Activated CD4-positive, CD25-positive, alpha-beta regulatory T cell treated with anti-CD3 and anti-CD28 coated beads, Interleukin-2, amount 50 U/mL, for 24 hours (primary cell): ENCODE data around the gene NIBAN1.
"Not testable (repeated sequence)": the region's sequence is repeated elsewhere in the genome, so short reads cannot be mapped to it uniquely, and the experiment has no call there.

Experiments used
- ATAC-seq, 2 donors: fragments of 150-1000 bp; cut with Tn5 transposase; one replicate each; pipeline ENCODE4 v1.10.0; 2021; ENCODE audit warnings: mild to moderate bottlenecking in 1 of 2, moderate library complexity in 1 of 2

NIBAN1 gene

DNA sequence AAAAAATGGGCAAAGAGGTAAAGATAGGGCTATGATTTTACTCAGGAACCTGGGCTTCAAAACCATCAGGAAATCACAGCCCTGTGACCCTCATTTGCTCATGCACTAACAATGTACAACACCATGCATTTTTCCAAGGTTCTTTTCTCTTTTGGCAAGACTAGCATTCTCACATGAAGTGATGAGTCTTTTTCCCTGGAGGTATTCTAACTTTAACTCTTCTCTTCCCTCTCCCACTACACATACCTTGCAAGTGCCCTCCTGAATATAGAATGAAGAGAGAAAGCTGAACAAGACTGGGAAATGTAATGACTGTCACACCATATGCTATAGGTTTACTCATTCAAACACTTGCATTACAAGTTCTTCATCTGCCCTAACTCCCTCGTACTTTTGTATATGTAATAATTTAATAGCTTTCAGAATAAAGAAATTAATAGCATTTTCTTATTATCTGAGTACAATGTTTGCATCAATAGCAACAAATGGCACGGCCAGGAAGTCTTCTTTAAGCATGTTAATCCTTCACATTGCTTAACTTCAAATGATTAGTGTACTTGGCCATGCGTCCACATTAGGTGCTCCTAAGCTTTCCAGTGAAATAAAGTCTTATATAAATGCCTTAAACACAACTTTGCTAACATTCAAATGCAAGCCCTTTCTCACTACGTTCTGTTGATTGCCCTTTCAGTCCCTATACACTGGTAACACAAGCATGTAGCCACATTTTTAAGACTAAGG is 1.8 kb downstream of the NIBAN1 start:
- ATAC-seq: peak in 1 of 2 donors; percentile 28

DNA sequence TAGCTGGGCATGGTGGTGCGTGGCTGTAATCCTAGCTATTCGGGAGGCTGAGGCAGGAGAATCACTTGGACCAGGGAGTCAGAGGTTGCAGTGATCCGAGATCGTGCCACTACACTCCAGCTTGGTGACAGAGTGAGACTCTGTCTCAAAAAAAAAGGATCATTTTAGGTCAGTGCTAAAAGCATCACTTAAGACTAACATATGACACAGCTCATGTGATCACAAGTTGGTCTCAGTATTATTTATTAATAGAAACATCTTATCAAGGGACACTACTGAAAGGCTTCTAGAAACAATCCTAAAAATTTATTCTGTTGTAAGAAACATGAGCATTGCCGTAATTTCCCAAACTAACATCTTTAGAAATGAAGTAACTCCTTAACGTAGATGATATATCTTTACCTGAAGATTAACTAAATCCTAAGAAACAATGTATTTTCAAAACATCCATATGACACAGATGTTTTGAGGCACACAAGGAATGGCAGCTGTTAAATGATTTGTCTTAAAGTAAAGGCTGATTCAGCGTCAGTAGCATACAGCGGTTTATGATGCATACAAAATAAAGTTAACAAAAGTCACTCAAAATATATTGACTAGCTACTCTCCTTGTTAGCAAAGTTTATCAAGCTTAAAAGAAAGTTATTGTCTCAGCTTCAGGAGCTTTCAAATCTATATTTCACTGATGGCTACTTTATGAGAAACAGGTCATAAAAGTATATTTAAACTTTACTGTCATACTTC is 2.6 kb downstream of the NIBAN1 start:
- ATAC-seq: no peak

DNA sequence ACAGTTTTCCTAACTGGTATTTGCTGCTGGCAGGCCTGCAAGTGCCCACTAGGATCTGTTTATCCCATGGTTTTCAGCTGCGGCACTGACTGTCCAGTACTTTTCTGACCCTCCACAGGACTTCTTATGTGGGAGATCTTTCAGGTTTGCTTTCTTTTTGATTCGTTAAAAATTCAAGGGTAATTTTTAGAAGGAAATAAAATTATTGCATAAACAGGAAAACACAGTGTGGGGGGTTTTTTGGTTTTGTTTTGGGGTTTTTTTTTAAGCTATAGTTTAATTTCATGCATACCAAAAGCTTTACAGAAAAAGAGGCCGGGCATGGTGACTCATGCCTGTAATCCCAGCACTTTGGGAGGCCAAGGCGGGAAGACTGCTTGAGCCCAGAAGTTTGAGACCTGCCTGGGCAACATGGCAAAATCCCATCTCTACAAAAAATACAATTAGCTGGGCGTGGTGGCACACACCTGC is 3.6 kb downstream of the NIBAN1 start:
- ATAC-seq: no peak

DNA sequence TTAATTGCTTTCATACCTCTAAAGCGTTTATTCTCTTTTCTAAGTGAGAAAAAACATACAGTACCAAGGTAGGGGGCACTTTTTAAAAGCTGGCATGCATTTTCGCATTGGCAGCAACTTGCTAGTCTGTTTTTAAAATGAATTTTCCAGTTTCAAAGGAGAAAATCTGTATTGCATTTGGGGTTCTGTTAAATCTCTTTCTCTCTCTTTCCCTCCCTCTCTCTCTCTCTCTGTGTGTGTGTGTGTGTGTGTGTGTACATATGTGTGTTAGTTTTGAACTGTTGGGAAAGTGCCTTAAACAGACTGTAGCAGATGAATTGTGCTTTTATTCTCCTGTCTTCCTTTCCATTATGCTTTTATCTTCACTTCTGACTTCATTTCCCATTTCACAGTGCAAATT is 7.3 kb downstream of the NIBAN1 start:
- no peak for ATAC-seq

DNA sequence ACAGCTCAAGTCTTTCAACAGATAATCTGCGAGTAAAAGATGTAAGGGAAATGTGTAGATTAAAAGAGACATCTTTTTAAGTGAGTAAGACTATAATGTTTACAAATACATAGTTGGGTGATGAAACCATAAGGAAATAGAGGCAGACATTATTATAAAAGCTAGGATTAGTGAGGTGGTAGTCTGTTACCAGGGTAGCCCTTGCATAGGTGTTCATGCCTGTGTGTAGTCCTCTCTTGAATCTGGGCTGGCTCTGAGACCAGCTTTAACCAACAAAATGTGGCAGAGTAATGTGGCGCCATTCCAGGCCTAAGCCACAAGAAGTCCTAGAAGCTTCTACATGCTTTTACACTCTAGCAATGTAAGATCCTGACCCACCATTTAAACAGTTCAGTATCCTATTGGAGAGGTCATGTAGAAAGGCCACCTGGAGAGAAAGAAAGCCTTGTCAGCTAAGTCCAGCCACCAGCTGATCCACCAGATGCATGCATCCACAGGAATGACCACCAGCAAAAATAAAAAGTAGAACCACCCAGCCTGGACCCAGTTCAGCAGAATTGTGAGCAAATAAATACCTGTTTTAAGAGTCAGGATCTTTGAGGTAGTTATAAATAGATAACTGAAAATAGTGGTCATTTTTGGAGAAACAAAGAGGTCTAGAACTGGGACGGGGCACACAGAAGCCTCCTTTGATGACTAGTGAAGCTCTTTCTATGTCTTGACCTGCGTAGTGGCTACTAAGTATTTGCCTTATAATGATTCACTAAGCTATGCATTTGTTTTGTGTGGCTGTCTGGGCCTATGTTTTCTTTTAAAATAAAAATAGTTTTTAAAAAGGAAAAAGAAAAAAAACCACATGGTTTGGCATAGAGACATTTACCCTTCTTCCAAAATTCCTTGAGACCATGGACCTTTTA is 8.1 kb downstream of the NIBAN1 start:
- no peak for ATAC-seq

DNA sequence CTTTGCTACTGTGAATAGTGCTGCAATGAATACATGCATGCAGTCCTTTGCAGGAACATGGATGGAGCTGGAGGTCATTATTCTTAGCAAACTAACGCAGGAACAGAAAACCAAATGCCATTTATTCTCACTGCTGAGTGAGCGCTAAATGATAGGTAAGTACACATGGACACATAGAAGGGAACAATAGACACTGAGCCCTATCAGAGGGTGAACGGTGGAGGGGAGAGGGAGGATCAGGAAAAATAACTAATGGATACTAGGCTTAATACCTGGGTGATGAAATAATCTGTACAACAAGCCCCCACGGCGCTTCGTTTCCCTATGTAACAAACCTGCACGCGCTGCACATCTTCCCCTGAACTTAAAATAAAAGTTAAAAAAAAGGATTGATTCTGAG is 8.9 kb downstream of the NIBAN1 start:
- ATAC-seq: no peak

DNA sequence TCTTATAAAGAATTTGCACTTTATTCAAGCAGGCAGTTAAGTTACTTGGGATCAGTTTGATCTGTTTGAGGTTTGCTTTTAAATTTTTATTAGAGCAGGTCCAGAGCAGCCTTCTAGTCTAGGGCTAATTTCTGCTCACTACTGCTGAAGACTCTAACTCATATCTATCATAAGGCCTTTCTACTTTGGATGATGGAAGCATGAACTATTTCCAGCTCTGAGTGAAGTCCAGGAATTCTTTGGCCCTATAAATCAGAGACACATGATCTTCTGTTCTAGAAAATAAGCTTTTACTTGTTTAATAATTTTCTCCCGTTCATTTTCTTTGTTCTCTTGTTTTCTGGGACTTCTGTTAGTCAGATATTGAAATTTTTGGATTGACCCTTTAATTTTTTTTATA is 14.7 kb downstream of the NIBAN1 start:
- no peak for ATAC-seq

DNA sequence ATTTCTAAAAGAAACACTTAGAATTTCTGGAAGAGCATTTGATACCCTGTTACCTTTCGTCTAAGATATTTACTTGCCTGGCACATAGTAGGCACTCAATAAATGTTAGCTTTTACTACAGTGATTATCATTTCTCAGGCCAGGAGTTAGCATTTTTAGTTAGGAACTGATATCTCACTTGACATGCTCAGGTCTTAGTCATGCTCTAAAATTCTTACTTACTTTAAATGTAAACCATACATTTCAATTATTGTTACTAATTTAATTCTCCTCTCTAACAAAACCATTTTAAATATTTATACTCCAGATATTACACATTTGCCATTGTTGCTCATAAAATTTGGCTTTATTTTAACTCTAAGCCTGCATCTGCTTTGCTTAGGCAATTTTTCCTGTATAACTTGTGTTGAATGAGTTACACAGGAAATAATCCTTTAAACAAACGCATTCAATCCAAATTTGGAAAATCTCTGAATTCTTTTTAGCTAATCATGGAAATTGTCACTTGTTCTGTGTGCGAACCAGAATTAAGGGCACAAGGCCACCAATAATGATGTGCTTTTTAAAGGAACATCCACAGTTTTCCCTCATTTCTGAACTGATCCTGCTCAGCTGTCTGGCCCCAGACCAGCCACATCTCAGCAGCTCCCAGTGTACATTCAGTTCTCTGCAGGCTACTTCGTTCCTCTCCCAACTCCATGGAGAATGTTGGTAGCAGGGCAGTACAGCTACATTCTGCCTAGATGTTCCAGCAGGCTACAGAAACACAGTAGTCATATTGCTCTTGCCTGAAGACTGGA is 15.6 kb downstream of the NIBAN1 start:
- ATAC-seq: no peak

DNA sequence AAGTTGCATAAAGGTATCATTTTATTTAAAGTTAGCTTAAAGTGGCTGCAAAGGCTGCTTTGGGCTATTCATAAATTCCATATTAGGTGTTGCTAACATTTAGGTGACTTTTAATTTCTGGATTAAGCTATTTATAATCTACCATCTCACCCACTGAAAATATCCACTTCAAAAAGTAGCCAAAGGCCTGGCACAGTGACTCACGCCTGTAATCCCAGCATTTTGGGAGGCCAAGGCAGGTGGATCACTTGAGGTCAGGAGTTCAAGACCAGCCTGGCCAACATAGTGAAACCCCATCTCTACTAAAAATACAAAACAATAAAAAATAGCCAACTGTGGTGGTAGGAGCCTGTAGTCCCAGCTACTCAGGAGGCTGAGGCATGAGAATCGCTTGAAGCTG is 16.4 kb downstream of the NIBAN1 start:
- not testable (repeated sequence) for ATAC-seq

DNA sequence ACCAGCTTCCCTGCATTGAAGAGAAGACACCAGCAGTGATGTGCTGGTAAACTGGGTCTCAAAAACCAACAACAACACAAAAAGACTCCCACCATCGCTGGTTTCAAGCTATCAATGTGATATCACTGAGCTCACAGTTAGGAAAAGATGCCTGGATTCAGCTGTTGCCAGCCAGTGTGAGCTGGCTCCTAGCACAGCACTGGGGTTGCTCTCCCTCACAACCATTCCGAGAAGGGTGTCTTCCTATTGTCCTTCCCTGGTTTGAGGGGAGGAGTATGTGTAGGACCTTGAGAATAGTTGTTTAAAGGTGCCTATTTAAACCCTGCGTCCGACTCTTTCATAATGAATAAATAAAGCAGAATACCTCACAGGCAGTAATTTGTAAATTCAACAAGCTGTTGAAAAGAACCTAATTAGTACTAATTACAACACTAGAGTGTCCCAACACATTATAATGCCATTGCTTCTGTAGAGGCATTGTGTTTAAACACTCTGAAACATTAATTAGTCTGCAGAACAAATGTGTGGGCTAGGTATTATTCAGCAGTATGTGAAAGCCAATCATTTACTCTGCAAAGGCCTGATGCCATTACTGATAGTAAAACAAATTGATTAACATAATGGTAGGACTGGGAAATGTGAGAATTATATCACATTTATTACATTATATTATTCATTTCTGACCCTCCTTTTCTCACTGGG is 17.2 kb downstream of the NIBAN1 start:
- no peak for ATAC-seq

DNA sequence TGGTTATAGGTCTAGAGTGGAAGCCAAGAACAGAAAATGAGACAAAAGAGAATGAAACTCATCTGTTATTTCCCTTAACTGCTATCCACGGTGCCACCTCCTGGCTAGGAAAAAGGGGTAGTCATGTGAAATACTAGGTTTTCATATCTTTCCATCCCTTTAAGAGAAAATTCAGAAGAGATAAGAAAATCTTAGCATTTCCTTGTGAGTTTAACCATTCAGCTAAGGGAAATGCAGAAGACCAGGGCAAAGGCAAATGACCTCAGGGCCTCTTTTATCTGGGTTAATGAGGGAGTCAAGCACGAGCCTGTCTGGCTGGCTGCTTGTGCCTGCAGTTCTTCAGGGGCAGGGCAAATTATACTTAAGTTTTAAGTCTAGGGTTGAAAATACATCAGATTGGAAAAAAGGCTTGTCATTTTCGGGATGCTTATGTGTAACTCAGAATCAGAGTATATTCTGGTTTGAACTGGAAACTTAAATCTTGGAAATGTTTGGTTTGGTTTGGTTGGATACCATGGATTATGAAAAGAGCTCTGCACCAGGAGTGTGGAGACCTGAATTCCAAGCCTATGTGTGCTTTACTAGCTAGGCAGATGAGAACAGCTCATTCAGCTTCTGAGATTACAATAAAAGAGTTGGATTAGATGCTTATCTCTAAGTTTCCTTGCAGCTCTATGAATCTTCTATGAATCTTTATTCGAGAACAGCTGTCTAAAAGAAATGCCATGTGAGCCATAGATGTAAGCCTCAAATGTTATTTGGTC is 19.9 kb downstream of the NIBAN1 start:
- ATAC-seq: no peak

DNA sequence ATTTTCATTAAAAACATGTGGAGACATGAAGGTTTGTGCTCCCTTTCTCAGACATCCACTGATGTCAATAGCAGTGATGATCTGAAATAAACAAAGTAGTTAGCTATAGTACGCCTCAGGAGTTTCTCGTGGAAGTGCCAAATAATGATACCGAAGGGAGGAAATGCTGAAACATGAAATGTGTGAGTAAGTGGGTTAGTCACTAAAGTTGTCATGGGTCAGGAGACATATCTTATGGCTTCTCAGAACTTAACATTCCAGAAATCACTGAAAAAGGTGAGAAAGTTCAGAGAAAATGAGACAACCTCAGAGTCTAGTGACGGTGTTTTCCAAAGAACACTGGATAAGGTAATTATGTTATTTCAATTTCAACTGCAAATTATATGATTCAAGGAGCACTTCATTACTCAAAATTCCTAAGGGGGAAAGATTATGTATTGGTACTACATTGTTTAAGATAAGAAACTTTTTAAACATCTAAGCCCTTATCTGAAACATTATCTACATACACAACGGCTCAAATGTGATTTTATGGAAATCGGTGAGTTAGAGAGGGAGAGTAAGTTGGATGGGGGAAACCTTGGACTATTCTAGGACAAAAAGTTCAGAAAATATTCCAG is 20.6 kb downstream of the NIBAN1 start:
- ATAC-seq: peak; percentile 89

DNA sequence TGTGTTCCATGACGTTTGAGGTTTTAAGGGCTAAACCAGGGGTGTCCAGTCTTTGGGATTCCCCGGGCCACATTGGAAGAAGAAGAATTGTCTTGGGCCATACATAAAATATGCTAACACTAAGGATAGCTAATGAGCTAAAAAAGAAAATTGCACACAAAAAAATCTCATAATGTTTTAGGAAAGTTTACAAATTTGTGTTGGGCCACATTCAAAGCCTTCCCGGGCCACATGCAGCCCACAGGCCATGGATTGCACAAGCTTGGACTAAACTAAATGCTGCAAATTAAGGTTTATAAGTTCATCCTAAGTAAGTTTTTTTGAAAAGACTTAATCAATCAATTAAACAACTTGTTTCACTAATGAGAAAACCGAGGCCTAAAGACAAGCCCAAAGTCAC is 21.9 kb downstream of the NIBAN1 start:
- ATAC-seq: no peak

DNA sequence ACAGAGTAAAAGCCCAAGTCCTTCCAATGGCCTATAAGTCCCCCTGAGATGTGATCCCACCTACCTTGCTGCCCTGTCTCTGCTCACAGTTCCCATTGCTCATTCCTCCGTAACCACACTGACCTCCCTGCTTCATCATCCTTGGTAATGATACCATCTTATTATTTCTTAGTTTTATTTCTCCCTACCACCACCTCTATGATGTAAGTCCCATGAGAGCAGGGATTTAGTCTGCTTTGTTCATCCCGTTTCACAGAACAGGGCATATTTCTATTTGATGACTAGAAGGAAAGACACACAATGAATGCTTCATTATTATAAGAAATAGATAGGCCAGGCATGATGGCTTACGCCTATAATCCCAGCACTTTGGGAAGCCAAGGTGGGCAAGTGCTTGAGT is 22.5 kb downstream of the NIBAN1 start:
- no peak for ATAC-seq

DNA sequence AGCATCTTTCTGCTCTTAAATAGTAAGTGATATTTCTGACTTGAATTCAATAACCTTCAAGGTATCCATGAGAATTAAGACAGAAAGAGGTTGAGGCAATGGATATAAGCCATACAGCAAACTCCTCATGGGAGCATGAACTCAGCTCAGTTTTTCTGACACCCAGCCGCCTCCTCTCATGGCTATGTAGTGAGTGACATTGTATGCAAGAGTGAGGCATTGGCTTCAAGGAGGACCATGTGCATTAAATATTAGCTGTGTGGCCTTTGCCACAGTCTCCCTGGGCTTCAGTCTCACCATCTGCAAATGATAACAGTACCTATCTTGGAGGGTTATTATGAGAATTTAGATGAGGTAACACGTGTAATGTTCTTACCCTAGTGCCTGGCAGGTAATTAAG is 23.4 kb downstream of the NIBAN1 start:
- no peak for ATAC-seq

DNA sequence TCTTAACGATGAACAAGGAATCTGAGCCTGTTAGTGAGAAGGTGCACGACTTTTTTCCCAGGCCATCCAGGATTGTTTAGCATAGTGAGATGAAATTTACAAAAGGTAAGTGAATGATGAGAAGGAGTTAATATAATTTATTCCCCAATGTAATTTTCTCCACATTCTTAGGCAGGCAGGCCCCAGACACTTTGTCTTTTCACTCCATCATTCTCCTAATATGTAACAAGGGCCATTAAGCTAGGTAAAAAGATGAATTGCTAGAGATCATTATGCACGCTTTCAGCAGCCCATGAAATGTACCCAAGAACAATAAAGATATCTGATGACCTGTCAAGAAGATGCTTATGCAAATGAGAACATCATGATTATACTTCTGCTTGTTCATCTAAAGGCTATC is 24.1 kb downstream of the NIBAN1 start:
- no peak for ATAC-seq

DNA sequence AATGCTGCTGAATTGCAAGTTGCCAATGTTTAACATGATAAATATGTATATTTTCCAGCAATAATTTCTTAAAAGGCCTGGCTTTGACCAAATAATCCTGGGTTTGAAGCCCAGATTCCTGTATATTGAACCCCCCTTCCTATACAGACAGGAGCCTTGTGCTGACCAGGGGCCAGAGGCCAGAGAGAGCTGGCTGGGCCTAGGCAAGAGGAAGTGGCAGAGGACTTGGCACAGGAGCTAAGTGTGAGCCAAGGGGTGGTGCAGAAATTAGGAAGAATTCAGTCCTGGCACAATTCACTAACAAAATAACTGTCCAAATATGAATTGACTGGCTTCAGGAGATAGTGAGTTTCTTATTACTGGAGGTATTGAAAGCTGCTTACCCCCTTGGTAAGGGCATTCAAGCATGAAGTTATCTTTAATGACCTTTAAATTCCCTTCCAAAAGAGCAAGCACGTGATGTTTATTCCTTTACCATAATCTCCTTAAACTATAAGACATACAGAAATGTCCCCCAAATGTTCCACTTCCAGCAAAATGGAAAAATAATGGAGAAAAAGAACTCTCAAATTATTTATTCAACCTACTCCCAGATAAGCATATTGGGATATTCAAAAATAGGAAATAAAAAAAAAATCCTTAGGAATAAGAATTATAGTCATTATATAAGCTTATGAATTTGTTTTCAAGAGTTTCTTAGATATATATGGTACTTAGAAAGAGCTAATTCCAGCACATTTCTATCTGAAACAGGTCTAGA is 26.6 kb downstream of the NIBAN1 start:
- no peak for ATAC-seq

DNA sequence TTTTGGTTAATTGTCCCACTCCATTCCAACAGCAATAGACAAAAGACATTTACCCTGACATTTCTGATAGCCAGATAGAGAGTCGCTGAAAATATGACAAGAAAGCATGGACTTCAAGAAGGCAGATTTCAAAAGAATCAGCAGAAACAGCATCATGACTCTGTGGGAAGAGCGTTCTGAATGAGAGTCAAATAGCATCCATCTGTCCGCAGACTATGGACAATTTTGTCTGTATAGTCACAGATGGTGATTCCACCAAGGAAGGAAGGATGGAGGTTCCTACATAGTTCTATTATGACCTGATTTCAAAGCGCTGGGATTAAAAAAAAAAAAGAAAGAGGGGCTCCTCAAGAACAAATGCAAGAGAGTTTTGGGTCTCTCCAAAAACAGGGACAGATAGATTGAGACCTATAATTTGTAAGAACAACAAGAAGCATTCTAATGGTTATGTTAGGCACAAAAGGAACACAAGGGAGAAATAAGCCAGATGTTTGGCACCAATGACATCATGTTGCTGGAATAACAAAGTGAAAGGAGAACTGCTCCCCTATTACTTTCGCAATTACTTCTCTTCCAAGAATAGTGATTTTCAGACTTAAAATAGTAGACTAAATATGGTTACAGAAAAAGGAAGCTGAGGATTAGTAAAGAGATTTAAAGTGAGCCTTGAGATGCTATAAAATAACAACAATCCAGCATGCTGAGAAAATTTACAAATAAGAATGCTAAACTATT is 28.5 kb downstream of the NIBAN1 start:
- ATAC-seq: no peak

DNA sequence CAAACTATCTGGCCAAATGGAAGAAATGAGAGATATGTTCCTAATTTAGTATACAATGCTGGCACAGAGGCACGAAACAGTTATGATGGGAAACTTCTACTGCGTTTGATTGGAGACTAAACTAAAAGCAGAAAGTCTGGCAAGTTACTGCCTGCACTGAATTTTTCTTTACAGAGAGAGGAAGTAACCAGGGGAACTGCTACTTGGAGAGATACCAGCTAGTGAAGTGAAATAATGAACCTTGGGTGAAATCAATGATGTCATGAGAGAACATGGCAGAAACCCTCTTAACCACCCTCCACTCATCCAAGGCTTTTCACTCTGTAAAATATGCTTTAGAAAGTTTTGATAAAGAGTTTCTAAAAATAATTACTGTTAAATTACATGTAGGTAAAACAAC is 29.3 kb downstream of the NIBAN1 start:
- no peak for ATAC-seq
